HS-27A (cell line): ENCODE measurements around the gene CDC42BPA.

ENCODE experiments used
- DNase-seq: peaks from one replicate; pipeline ENCODE4 v3.0.0-alpha.2; 2012; ENCODE audit warnings: low read depth, missing footprints

The CDC42BPA gene

DNA sequence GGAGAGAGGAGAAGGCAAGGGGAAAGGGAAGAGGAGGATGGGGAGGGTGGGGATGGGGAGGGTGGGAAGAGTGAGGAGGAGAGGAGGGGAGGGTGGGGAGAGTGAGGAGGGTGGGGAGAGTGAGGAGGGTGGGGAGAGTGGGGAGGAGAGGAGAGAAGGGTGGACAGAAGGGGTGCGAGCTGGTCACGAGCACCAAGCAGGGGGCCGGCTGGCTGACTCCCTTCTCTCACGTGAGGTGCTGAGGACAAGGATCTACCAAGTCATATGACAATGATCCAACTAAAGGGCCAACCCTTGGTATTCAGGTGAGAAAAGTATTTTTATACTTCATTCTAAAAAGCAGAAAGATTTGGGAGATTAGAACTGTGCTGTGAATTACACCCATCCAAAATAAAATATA is 326.4 kb downstream of the CDC42BPA start:
- no peak for DNase-seq

- no peak for DNase-seq
These were observed 328.1 kb downstream of the CDC42BPA start for GRCh38 chr1:226990133-226990716.

- no peak for DNase-seq
These were observed 329.0 kb downstream of the CDC42BPA start for GRCh38 chr1:226989085-226989920.

GRCh38 chr1:226988334-226988666 is 330.0 kb downstream of the CDC42BPA start:
- DNase-seq: no peak

- no peak for DNase-seq
These were observed 330.5 kb downstream of the CDC42BPA start for GRCh38 chr1:226987623-226988333.

DNA sequence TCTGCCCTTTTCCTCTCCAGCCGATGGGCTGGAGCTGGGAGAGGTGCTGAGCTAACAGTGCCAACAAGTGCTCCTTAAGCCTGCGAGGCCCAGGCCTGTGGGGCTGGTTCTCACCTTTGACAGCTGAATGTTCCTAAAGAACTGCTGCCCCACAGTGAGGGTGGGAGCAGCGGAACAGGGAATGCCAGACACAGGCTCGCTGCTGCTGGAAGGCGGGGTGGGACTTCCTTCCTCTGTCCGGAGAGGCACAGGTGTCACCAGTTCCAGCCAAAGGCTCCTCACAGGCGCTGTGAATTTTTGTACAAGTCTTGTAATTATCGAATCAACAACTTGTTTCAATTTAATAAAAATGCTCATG is 331.1 kb downstream of the CDC42BPA start:
- DNase-seq: no peak

DNA sequence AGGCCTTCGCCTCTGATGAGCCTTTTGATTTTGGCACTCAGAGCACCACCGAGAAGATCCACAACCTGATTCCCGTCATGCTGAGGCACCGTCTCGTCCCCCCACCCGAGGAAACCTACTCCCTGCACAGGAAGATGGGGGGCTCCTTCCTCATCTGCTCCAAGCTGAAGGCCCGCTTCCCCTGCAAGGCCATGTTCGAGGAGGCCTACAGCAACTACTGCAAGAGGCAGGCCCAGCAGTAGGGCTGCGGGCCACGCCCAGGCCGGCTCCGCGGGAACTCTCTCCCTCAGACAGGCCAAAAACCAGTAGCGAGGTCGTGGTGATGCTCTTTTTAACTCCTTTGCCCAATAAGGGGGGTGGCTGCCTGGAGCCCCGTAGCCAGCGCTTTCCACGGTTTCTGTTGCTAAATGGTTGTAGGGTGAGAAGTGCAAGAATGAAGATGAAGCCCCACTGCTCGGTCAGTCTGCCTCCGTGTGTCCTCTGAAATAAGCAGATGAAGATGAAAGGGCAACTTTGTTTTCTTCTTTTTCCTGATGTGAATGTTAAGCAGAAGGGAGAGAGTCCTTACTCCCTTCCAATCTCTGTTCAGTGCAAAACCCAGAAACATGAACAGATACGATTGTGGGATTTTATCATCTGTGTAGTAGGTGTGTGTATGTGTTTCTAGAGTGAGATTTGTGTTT is 331.7 kb downstream of the CDC42BPA start:
- no peak for DNase-seq

GRCh38 chr1:226985839-226986463 is 332.3 kb downstream of the CDC42BPA start:
- DNase-seq: no peak

GRCh38 chr1:226985239-226985838 is 333.0 kb downstream of the CDC42BPA start:
- no peak for DNase-seq

DNA sequence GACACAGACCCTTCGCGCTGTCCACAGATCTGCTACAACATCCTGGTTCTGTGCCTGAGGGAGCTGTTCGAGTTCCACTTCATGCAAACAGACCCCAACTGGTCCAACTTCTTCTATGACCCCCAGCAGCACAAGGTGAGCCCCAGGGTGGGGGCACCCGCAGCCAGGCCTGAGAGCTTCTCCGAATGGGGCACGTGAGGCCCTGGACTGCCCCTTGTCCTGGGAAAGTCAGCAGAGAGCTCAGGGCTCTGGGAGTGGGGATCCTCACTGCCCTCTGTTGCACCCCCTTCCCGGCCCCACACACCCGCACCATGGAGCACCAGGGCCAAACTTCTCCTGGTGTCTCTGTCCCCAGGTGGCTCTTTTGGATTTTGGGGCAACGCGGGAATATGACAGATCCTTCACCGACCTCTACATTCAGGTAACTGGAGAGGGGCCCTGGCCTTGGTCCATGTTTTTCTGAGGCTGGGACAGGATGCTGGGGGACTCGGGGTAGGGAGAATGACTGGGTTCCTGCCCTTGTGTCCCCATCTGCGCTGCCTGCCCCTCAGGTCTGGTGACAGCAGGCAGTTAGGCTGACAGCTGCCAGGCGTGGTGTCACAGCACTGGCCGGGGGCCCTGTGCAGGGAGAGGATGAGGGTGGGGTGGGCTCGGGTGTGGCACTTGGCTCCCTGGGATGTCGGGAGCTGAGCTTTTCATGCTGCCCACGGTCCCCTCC is 333.6 kb downstream of the CDC42BPA start:
- DNase-seq: no peak

DNA sequence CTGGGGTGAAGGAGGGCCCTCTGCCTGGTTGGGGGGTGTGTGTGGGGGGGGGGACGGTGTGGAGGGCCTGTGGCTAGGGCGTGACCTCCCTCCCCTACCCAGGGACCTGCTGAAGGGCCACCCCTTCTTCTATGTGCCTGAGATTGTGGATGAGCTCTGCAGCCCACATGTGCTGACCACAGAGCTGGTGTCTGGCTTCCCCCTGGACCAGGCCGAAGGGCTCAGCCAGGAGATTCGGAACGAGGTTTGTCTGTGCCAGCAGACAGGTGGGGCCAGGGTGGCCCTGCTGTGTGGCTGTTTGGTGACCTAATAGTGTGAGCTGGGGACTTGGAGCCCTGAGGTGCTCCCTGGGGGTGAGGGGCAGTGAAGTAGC is 334.3 kb downstream of the CDC42BPA start:
- no peak for DNase-seq

- no peak for DNase-seq
These were observed 334.9 kb downstream of the CDC42BPA start for GRCh38 chr1:226983247-226983991.

DNA sequence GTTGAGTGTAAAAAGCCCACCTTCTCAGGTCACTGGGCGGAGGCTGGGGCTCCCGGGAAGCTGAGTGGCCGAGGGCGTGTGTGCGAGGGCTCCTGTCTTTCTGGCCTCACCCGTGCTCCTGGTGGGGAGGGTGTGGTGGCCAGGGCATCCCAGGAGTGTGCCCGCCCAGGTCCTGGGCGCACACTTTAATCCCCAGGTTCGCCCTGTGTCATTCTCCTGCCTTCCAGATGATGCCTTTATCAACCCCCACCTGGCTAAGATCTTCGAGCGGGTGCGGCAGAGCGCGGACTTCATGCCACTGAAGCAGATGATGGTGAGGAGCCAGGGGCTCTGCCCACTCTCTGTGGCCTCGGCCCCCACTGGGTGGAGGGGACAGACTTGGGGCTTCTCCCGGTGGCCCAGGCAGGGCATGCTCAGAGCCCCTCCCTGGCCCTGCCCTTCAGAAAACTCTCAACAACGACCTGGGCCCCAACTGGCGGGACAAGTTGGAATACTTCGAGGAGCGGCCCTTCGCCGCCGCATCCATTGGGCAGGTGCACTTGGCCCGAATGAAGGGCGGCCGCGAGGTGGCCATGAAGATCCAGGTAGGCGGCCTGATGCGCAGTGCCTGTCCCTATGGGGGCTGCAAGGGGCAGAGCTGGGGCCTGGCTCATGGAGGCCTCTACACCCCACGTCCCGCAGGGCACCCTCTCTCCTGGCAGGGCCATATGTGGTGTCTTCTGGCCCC is 335.7 kb downstream of the CDC42BPA start:
- DNase-seq: no peak

DNA sequence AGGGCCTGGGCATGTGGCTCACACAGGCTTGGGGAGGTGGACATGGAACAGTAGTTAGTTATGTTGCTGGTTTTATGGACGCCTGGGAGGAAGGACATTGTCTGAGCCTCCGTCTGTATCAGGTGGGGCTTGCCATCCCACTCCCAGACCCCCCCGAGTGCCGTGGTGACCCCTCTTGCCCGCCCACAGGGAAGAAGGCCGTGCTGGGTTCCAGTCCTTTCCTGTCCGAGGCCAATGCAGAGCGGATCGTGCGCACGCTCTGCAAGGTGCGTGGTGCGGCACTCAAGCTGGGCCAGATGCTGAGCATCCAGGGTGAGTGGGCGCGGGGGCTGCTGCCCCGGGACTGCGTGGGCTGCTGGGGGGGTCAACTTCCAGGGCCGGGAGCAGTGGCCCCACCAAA is 336.5 kb downstream of the CDC42BPA start:
- no peak for DNase-seq

GRCh38 chr1:226981386-226981817 is 336.9 kb downstream of the CDC42BPA start:
- no peak for DNase-seq

DNA sequence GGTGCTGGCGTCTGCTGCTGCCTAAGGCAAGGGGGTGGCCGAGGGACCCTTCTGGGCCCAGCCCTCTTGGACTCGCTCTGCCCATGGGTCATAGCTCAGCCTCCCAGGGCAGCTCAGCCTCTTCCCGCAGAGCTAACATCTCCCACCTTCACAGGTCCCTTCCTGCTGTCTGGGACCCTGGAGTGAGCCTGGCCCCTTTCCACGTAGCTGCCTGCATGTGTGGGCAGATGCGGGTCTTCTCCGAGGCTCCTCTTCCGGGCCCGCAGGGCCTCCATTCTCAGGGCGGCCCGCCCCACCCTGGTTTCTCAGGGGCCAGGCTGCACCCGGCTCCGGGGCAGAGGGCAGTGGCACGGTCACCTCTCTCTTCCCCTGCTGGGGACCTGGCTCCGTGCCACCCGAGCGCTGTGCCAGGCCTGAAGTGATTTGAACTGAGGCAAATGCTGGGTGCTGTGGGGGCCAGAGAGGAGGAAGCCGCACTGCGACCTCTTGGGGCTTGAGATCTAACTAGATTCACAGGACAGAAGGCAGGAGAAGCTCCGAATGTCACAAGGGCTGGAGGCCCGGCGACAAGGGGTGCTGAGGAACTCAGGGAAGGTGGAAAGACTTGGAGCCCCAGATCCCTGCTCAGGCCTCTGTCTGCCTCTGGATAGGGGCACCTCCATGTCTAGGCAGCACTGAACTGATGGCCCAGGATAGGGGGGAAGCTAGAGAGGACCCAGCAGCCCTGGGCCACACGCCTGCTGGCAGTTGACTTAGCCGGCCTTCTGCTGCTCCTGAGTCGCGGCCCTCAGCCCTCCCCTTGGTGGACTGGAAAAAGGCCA is 337.5 kb downstream of the CDC42BPA start:
- DNase-seq: no peak

- DNase-seq: no peak
These were observed 338.2 kb downstream of the CDC42BPA start for GRCh38 chr1:226980122-226980560.

- DNase-seq: no peak
These were observed 338.7 kb downstream of the CDC42BPA start for GRCh38 chr1:226979517-226980121.
